ENCODE data around the gene ITSN1.
A peak's percentile ranks its signal among the peaks of the same experiment; 100 is the strongest.
"Not testable (repeated sequence)": the region's sequence is repeated elsewhere in the genome, so short reads cannot be mapped to it uniquely, and the experiment has no call there.

The ITSN1 gene

DNA sequence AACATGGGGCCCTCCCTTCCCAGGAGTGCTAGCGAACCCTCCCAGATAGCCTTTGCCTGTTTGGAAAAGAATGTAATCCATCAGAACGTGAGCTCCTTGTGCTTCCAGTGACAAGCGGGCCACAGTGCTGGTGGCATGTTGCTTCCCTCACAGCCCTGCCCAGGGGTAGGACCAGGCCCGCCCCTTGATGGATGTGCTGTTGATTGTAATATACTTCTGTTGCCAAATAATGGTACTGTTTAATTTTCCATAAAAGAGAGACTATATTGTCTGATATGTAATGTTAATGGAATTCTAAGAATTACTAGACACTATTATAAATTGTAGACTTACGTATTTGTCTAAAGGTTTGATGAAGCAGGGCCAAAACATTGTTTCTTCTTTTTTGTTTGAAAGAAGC lies 256.9 kb downstream of the ITSN1 start:
- no peak for DNase-seq

GRCh38 chr21:33901412-33902288 lies 259.3 kb downstream of the ITSN1 start:
- DNase-seq: no peak

DNA sequence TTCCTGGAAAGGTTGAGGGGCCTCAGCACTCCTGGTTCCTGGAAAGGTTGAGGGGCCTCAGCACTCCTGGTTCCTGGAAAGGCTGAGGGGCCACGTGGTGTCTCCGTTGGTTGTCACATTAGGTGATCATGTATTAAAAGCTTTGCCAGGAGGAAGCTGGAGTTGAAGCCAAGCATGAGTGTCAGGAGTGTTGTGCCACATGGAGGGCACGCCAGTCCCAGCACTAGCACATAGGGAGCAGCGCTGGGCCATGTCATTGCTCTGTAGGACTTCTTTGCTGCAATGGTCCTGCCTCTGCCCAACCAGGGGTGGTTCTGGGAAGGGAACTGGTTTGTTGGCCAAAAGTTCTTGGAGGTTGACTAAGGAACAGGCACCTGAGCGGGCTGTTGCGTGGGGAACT lies 260.0 kb downstream of the ITSN1 start:
- DNase-seq: no peak

GRCh38 chr21:33904041-33904440 lies 261.7 kb downstream of the ITSN1 start:
- DNase-seq: no peak

- DNase-seq: peak; percentile 16
These were observed 266.5 kb downstream of the ITSN1 start for GRCh38 chr21:33908760-33909159.

DNA sequence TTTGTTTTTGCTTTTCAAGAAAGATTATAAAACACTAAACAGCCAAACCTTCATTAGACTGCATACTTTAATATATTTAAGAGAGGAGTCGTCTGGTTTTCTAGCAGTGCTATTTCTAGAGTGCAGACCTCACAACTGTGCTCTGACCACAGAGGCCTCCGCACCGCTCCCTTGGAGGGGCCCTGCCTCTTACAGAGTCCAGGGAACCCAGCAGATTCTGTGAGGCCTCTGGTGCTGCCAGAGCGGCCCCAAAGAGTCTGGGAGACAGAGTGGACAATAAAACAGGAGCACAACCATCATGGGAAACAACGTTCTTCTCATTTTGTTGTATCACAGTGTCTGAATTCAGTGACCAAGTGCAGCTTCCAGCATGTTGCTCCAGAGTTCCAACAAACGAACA lies 267.5 kb downstream of the ITSN1 start:
- DNase-seq: no peak

- no peak for DNase-seq
These were observed 271.9 kb downstream of the ITSN1 start for GRCh38 chr21:33914188-33914587.

DNA sequence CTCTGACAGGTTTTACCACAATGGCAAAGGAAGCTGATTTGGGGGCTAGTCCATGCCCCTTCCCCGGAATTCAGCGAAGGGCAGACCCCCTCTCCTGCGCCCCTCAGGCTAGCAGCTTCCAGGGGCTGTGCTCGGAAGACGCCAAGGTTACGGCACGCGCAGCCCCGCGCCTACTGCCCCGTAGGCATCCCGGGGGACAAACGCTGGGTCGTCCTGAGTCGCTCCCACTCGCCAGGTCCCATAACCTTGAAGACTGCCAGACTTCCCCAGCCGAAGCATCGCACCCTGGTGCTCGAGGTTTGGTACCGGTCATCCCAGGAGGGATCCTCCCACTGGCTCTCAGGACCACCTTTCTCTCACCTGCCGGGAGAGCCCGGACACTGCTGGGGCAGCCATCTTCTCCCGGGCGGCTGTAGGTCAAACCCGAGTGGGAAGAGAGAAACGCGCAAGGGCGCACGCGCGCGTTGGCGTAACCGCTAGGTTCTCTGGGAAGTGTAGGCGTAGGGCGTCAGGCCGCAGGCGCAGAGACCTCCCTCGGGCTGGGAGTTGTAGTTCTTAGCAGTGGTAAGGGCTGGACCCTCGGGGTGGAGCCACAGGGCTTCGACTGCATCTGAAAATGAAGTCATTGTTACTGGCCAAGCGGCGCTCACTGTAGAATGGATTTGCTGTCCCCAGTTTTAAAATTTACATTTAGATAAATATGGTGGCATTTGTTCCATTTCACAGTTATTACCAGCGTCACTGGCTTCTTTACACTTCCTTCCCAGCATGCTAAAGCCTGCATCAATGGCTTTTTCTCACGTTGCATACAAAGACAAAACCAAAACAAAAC lies 273.3 kb downstream of the ITSN1 start, which contains the start of gene ATP5PO:
Gene ATP5PO (minus strand): TSS at position 437 of the 832 bp plus-strand sequence. CDS start 41 bp downstream, at position 396.
- DNase-seq: peak; percentile 95

GRCh38 chr21:33916200-33916567 lies 273.9 kb downstream of the ITSN1 start:
- DNase-seq: no peak

DNA sequence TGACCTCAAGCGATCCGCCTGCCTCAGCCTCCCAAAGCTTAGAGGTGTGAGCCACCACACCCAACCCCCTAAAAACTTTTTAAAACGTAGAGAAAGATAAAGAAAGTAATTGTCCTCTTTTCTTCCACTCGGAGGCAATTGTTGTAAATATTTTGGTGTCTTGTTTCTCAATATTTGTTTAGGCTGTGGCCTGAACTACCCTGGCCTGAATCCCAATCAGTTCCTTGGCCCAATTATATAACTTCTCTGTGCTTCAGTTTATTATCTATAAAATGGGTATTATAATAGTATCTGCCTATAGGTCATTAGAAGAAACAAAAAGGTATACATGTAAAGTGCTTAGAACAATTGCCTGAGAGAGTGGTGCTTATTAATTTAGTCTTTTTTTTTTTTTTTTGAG lies 275.1 kb downstream of the ITSN1 start:
- DNase-seq: no peak

GRCh38 chr21:33924079-33924765 lies 281.9 kb downstream of the ITSN1 start:
- peak; percentile 82 for DNase-seq

GRCh38 chr21:33924766-33925100 lies 282.4 kb downstream of the ITSN1 start:
- no peak for DNase-seq

GRCh38 chr21:33926248-33926647 lies 283.9 kb downstream of the ITSN1 start:
- not testable (repeated sequence) for DNase-seq

DNA sequence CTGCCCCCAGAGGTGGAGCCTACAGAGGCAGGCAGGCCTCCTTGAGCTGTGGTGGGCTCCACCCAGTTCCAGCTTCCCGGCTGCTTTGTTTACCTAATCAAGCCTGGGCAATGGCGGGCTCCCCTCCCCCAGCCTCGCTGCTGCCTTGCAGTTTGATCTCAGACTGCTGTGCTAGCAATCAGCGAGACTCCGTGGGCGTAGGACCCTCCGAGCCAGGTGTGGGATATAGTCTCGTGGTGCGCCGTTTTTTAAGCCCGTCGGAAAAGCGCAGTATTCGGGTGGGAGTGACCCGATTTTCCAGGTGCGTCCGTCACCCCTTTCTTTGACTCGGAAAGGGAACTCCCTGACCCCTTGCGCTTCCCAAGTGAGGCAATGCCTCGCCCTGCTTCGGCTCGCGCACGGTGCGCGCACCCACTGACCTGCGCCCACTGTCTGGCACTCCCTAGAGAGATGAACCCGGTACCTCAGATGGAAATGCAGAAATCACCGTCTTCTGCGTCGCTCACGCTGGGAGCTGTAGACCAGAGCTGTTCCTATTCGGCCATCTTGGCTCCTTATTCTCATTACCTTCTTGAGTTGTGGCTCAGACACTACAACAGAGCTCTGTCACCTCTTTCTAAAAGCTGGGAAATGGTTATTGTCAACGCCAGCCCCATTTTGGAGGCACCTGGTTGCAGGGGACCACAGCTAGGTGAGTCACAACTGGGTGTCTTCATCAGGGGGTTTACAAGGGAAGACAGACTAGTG lies 288.9 kb downstream of the ITSN1 start:
- peak; percentile 73 for DNase-seq

- DNase-seq: no peak
These were observed 289.6 kb downstream of the ITSN1 start for GRCh38 chr21:33931799-33932390.

GRCh38 chr21:33932731-33933130 lies 290.4 kb downstream of the ITSN1 start:
- DNase-seq: no peak

GRCh38 chr21:33936301-33937038 lies 294.2 kb downstream of the ITSN1 start:
- no peak for DNase-seq

DNA sequence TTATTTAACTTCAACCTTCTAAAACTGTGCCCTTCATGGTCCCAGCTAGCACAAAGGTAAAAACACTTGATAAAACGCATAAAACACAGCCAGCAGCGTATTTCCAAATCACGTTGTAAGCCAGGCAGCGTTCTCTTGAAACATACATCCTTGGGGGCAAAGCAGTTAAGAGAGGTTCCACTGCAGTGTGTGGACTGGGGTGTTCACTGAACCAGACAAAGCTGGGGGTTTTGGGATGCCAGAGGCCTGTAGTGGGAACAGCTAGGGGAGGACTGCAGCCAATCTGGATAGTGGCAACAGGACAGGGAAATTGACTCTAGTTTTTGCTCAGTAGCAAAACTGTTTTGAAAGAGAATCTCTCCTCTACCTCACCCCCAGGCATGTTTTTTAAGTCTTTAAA lies 294.8 kb downstream of the ITSN1 start:
- DNase-seq: no peak

- DNase-seq: peak; percentile 42
These were observed 295.6 kb downstream of the ITSN1 start for GRCh38 chr21:33937931-33938339.

GRCh38 chr21:33938381-33938780 lies 296.1 kb downstream of the ITSN1 start:
- no peak for DNase-seq

DNA sequence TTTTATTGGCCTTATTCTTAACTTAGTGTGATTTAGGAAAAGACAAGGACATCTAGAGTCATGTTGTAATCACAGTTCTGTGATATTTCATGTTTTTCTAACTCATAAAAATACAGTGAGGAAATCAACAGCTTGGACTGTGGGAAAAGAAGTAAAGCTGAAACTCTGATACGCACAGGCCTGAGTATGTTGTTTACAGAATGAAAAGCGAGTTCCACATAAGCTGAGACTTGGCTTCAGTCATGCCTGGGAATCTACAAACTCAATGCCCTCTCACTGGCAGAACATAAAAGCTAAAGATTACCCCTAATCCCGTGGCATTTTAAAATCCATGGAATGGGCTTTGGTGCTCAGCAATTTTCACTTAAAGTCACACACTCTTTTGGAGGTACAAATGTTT lies 296.9 kb downstream of the ITSN1 start:
- no peak for DNase-seq
